Peyer's patch (tissue), 4 donors: ENCODE measurements around the gene LIPG. TPM values are rescaled to one million over a fixed set of nuclear protein-coding genes. Genes with fewer than 3 reads are reported as not detected.
"Not testable (repeated sequence)": the region's sequence is repeated elsewhere in the genome, so short reads cannot be mapped to it uniquely, and the experiment has no call there.

ENCODE experiments used
- DNase-seq, 3 donors: peaks; one replicate each; pipeline ENCODE4 v3.0.0-alpha.2; 2017 to 2019
- H3K27ac ChIP-seq, 4 donors: fragments of 200-600 bp; sonication (generic); one replicate each; pipeline ENCODE4 v1.5.1; 2016 to 2019
- H3K27me3 ChIP-seq, 2 donors: fragments of 200-600 bp; sonication (generic); one replicate each; pipeline ENCODE4 v1.5.1; 2019
- H3K36me3 ChIP-seq, 3 donors: fragments of 200-600 bp; sonication (generic); one replicate each; pipeline ENCODE4 v1.5.1; 2016 to 2019
- H3K4me1 ChIP-seq, 4 donors: fragments of 200-600 bp; sonication (generic); one replicate each; pipeline ENCODE4 v1.5.1; 2016 to 2019
- H3K4me3 ChIP-seq, 4 donors: fragments of 200-600 bp; sonication (generic); 1 replicate in 3 of 4; 2 replicates in 1 of 4; pipeline ENCODE4 v1.5.1; 2016 to 2019; ENCODE audit warnings: mild to moderate bottlenecking in 1 of 4
- H3K9me3 ChIP-seq, 4 donors: fragments of 200-600 bp; sonication (generic); one replicate each; pipeline ENCODE4 v1.5.1; 2016 to 2019; ENCODE audit warnings: mild to moderate bottlenecking in 1 of 4
- CTCF ChIP-seq, 6 experiments: fragments of 450-650 bp in 4 of 6; fragments of 200-600 bp in 2 of 6; sonication (generic) in 1 of 6; IDR thresholded peaks; one replicate each; pipeline ENCODE4 v1.5.1; 2017 to 2019; ENCODE audit warnings: antibody characterized with exemption in 6 of 6, mild to moderate bottlenecking in 3 of 6, moderate library complexity in 1 of 6
- POLR2A ChIP-seq, 2 donors: fragments of 450-650 bp; IDR thresholded peaks; one replicate each; pipeline ENCODE4 v1.5.1; 2017; ENCODE audit warnings: antibody characterized with exemption in 2 of 2, mild to moderate bottlenecking in 2 of 2, moderate library complexity in 2 of 2
- total RNA-seq, 4 donors: library from RNA; depleted of rRNA; stranded (reverse); fragments of >200 nt; gene quantifications; one replicate each; pipeline ENCODE4 v1.1.0, GENCODE V29; 2016

Gene LIPG
- total RNA-seq, 4 donors from 2014 or later: 19.3 to 63.5 (median 35.7) TPM

- DNase-seq: no peak
- Histone ChIP-seq H3K4me1 (no peaks in the 10 kb centered on the region), H3K27me3 (no peaks in the 10 kb centered on the region), H3K4me3 (no peak overlapping the region), H3K27ac (no peak overlapping the region), H3K9me3 (no peaks in the 10 kb centered on the region), H3K36me3 (peaks cover 0 to 14% (median 0%) of the 10 kb centered on the region in 3 donors)
- no peak for TF ChIP-seq POLR2A (IDR thresholded peaks at IDR 0.05)
- no peak for TF ChIP-seq CTCF (IDR thresholded peaks at IDR 0.05)
Measured at GRCh38 chr18:49580279-49580678, 18.4 kb downstream of the LIPG start.

DNA sequence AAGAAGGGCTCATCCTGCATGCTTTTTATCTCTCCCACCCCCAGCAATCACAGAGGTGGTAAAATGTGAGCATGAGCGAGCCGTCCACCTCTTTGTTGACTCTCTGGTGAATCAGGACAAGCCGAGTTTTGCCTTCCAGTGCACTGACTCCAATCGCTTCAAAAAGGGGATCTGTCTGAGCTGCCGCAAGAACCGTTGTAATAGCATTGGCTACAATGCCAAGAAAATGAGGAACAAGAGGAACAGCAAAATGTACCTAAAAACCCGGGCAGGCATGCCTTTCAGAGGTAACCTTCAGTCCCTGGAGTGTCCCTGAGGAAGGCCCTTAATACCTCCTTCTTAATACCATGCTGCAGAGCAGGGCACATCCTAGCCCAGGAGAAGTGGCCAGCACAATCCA lies 19.5 kb downstream of the LIPG start:
- Histone ChIP-seq H3K9me3 (no peaks in the 10 kb centered on the region), H3K27ac (no peak overlapping the region), H3K36me3 (peaks cover 0 to 11% (median 0%) of the 10 kb centered on the region in 3 donors), H3K4me1 (no peaks in the 10 kb centered on the region), H3K4me3 (no peak overlapping the region), H3K27me3 (no peaks in the 10 kb centered on the region)
- no peak for DNase-seq
- TF ChIP-seq CTCF (IDR thresholded peaks at IDR 0.05): no peak
- no peak for TF ChIP-seq POLR2A (IDR thresholded peaks at IDR 0.05)

- no peaks in the 10 kb centered on the region for H3K27me3 ChIP-seq
- DNase-seq: no peak
- peaks cover 0 to 11% (median 0%) of the 10 kb centered on the region in 3 donors for H3K36me3 ChIP-seq
- no peaks in the 10 kb centered on the region for H3K9me3 ChIP-seq
- H3K27ac ChIP-seq: no peak overlapping the region
- TF ChIP-seq CTCF (IDR thresholded peaks at IDR 0.05): no peak
- no peak for TF ChIP-seq POLR2A (IDR thresholded peaks at IDR 0.05)
- no peak overlapping the region for H3K4me3 ChIP-seq
- H3K4me1 ChIP-seq: no peaks in the 10 kb centered on the region
Measured at GRCh38 chr18:49582579-49582978, 20.7 kb downstream of the LIPG start.

- no peak for DNase-seq
- no peak overlapping the region for H3K27ac ChIP-seq
- no peaks in the 10 kb centered on the region for H3K9me3 ChIP-seq
- TF ChIP-seq POLR2A (IDR thresholded peaks at IDR 0.05) (no peak), CTCF (IDR thresholded peaks at IDR 0.05) (no peak)
- H3K27me3 ChIP-seq: no peaks in the 10 kb centered on the region
- peaks cover 0 to 5% (median 0%) of the 10 kb centered on the region in 4 donors for H3K4me1 ChIP-seq
- H3K36me3 ChIP-seq: peaks cover 0 to 18% (median 0%) of the 10 kb centered on the region in 3 donors
- H3K4me3 ChIP-seq: no peak overlapping the region
Measured at GRCh38 chr18:49584394-49584793, 22.5 kb downstream of the LIPG start.

- not testable (repeated sequence) for DNase-seq, H3K27ac ChIP-seq, H3K9me3 ChIP-seq, H3K4me3 ChIP-seq, H3K27me3 ChIP-seq, H3K4me1 ChIP-seq
- H3K36me3 ChIP-seq: peaks cover 0 to 18% (median 0%) of the 10 kb centered on the region in 3 donors
Measured at GRCh38 chr18:49584951-49585350, 23.1 kb downstream of the LIPG start.

GRCh38 chr18:49585781-49586663 lies 24.2 kb downstream of the LIPG start:
- no peak for TF ChIP-seq CTCF (IDR thresholded peaks at IDR 0.05)
- TF ChIP-seq POLR2A (IDR thresholded peaks at IDR 0.05): no peak
- DNase-seq: no peak

More at GRCh38 chr18:49585781-49586663, 24.2 kb downstream of the LIPG start:
- H3K27ac ChIP-seq: no peak overlapping the region
- H3K36me3 ChIP-seq: peaks cover 0 to 18% (median 0%) of the 10 kb centered on the region in 3 donors
- no peak overlapping the region for H3K4me3 ChIP-seq
- no peaks in the 10 kb centered on the region for H3K9me3 ChIP-seq
- H3K27me3 ChIP-seq: no peaks in the 10 kb centered on the region
- H3K4me1 ChIP-seq: peaks cover 0 to 17% (median 0%) of the 10 kb centered on the region in 4 donors
